NCI-H446 treated with DMSO at 0.1 percent for 48 hours (cell line): ENCODE results near the gene SH3PXD2A.

ENCODE experiments used
- DNase-seq: peaks from one replicate; lab custom pipeline; 2025; lab: John Stamatoyannopoulos, UW

Gene SH3PXD2A

GRCh38 chr10:103720964-103721335 is 134.4 kb downstream of the SH3PXD2A start:
- DNase-seq, result no peak

GRCh38 chr10:103720328-103720963 is 134.9 kb downstream of the SH3PXD2A start:
- no peak for DNase-seq

- no peak for DNase-seq
Measured at GRCh38 chr10:103719036-103719435, 136.3 kb downstream of the SH3PXD2A start.

- DNase-seq, result no peak
Measured at GRCh38 chr10:103718247-103718620, 137.1 kb downstream of the SH3PXD2A start.

- DNase-seq, result no peak
Measured at GRCh38 chr10:103717341-103718246, 137.8 kb downstream of the SH3PXD2A start.

- no peak for DNase-seq
Measured at GRCh38 chr10:103716206-103717160, 138.9 kb downstream of the SH3PXD2A start.

- DNase-seq, result no peak
Measured at GRCh38 chr10:103715430-103715829, 139.9 kb downstream of the SH3PXD2A start.

- DNase-seq, result no peak
Measured at GRCh38 chr10:103714232-103714891, 141.0 kb downstream of the SH3PXD2A start.

- no peak for DNase-seq
Measured at GRCh38 chr10:103713676-103714075, 141.7 kb downstream of the SH3PXD2A start.

GRCh38 chr10:103712898-103713498 is 142.4 kb downstream of the SH3PXD2A start:
- DNase-seq, result peak; percentile 11

GRCh38 chr10:103712146-103712545 is 143.2 kb downstream of the SH3PXD2A start:
- no peak for DNase-seq

- DNase-seq, result no peak
Measured at GRCh38 chr10:103711351-103711994, 143.9 kb downstream of the SH3PXD2A start.

GRCh38 chr10:103710490-103710889 is 144.9 kb downstream of the SH3PXD2A start:
- no peak for DNase-seq

GRCh38 chr10:103709341-103709920 is 145.9 kb downstream of the SH3PXD2A start:
- DNase-seq, result no peak

- no peak for DNase-seq
Measured at GRCh38 chr10:103708627-103709288, 146.6 kb downstream of the SH3PXD2A start.

- no peak for DNase-seq
Measured at GRCh38 chr10:103707956-103708626, 147.3 kb downstream of the SH3PXD2A start.

- no peak for DNase-seq
Measured at GRCh38 chr10:103706762-103707161, 148.6 kb downstream of the SH3PXD2A start.

- DNase-seq, result no peak
Measured at GRCh38 chr10:103706047-103706446, 149.3 kb downstream of the SH3PXD2A start.
